ENCODE measurements around the gene BCL11B. TPM values are rescaled to one million over a fixed set of nuclear protein-coding genes. Genes with fewer than 3 reads are reported as not detected.
A peak's percentile ranks its signal among the peaks of the same experiment; 100 is the strongest.
"Not testable (repeated sequence)": the region's sequence is repeated elsewhere in the genome, so short reads cannot be mapped to it uniquely, and the experiment has no call there.

Gene BCL11B
- polyA plus RNA-seq, 12 donors, result 0.77 to 21.1 (median 1.4) TPM; not detected in 1

GRCh38 chr14:99201351-99202073, 70.5 kb downstream of the BCL11B start:
- no peak for DNase-seq

- no peak for DNase-seq
Observed at GRCh38 chr14:99200654-99201005, 71.4 kb downstream of the BCL11B start.

DNA sequence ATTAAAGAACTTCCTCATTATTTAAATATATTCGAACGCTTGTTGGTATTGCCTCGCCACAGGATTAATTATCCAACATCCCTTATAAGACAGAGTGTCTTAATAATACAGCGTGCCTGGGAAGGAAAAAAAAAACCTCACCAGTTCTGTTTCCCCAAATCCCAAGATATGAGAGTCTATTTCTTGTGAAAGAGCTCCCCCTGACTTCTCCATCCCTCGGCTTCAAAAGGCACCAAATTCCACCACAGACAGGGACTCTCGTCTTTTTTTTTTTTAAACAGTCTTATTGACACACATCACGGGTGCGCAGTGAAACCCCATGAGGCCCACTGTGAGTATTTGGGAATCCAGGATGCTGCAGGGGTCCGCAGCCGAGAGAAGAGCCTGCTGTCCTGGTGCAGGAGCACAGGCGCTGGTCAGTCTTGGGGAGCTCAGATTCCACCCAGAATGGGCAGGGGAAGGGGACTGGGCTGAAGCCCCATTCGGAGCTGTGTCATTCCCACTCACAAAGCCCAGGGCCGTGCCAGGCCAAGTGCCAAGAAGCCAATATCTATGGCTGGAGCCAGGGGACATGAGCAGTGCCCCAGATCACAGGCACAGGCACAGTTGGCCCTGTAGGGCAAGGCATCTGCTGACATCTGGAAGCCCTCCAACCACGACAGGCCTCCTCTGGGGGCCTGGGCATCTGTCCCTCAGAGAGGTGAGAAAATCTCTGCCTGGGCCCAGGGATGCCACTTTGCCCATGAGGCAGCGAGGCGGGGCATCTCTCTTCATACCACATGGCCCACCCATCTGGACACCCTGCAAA, 71.9 kb downstream of the BCL11B start:
- DNase-seq, result no peak

DNA sequence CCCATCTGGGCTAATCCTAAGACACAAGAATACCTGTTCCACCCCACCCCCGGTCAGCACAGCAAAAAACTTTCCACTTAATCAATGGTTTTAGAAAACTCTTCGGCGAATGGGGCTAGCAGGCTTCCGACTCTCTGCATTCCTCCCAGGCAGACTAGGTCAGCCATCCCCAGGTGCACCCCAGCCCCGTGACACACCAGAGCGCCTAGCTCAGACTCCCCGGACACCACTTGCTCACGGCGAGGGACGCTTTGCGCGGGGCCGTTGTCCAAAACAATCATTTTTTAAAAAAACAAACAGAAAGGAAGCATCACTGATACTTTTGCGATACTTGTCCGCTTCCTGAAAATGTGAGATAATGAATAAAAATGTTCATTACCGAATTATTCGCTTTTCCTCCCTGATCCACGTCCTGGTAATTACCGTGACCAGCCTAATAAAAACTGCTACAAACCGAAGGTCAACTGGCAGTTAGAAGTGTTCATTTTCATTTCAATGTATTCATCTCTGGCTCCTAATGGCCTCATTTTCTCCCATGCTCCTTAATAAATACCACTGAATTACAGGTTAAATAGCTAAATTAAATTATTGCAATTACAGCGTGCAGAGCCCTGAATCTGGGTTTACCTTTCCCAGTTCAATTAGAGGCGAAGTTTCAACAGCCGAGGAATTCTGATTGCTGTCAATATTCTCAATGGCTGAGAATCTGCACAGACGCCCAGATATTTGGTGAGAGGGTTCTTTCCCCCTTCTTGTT, 73.1 kb downstream of the BCL11B start:
- DNase-seq, result no peak

DNA sequence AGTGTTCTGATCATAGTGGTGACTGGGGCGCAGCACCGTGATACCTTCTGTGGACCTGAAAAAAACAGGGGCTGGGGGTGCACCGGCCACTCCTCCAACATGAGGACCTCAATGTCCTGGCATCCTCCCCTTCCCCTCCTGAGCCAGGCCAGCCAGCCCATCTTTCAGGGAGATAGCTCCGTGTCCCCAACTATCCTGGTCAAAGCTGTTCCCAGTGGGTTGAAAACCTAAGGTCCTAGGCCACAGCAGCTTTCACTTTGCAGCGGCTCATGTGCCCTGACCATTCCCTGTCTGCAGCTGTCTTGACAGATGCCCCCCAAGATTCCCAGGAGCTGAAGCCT, 75.7 kb downstream of the BCL11B start:
- DNase-seq, result no peak

- DNase-seq, result no peak
Observed at GRCh38 chr14:99195602-99196309, 76.2 kb downstream of the BCL11B start.

DNA sequence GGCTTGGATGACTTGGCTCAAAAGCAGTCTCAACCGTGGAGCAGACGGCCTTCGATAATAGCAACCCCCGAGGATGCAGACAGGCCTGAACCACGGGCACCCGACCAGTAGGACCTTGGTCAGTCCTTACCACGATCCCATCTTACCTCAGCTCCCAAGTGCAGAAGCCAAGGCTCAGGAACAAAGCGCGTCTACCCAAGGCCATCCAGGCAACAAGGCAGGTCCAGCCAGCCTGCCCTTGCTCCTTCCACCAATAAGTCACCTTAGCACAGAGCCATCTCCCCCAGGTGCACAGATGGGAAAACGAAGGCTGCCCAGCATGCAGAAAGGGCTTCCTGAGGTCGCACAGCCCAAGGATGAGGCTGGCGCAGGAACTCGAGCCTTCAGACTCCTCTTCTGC, 77.3 kb downstream of the BCL11B start:
- no peak for DNase-seq

- no peak for DNase-seq
Observed at GRCh38 chr14:99194136-99194535, 77.9 kb downstream of the BCL11B start.

DNA sequence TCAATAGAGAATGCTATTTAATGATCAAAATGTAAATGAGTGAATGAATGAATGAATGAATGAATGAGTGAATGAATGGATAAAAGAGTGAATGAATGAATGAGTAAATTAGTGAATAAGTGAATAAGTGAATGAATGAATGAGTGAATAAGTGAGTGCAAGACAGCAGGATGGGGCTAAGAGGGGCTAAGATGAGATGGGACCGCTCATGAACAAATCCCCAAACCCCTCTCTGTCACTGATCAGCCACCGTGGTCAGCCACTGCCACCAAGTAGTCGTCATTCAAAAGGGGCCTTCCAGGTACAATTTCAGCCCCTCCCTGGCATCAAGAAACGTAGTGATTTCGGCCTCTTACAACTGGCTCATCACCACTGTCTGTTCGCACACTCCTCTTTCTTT, 79.2 kb downstream of the BCL11B start:
- no peak for DNase-seq

GRCh38 chr14:99192028-99192621, 79.9 kb downstream of the BCL11B start:
- peak; percentile 93 for DNase-seq

DNA sequence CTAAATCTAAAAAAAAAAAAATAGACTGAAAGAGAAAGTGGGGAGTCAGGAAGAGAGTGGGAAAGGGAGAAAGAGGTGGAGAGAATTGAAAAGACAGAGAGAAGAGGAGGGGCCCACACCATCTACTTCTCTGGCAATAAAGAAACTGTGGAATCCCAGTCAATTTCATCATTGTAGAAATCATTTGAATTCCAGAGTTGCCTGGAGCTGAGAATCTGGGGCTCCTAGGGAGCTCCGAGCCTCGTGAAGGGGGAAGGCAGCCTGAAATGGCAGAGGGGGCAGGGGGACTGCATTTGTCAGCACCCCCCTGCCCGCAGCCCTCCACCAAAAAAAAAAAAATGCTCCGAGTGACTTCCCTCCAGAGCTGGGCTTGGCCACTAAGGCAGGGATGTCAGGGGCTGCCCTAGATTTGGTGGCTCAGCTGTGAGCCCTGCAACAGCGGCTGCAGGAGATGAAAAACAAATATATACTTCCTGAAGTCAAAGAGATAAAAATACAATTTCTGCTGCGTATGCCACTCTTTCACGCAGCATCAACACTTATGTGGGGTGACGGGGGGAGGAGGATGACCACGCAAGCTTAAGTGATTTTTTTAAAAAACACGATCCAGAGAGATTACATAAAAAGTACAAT, 80.5 kb downstream of the BCL11B start:
- no peak for DNase-seq

DNA sequence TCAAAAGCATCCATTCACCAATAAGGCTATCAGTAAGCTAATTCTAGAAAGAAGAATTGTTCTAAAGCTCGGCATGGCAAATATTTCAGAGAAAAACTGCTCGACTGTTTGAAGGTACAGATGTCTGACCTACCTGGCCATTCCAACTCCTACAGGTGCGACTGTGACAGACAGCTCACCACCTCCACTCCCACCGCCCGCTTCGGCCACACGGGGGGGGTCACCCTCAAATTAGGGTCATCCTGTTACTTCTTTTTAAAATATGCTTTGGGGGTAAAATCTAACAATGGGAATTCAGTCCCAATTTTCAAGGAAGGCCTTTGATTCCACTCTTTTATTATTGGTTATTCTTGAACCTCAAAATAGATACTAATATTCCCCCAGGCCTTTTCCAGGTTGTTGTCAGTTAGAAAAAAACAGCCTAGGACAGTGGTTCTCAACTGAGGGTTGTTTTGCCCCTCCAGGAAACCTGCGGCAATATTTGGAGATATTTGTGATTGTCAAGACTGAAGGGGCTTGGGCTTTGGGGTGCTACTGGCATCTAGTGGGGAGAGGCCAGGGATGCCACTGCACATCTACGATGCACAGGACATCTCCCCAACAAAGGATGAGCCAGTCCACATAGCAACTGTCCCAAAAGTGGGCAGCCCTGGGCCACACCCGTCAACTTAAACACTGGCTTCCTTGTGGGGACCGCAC, 81.2 kb downstream of the BCL11B start:
- no peak for DNase-seq

GRCh38 chr14:99189201-99189801, 82.7 kb downstream of the BCL11B start:
- DNase-seq, result no peak

GRCh38 chr14:99188731-99189191, 83.2 kb downstream of the BCL11B start:
- no peak for DNase-seq

- no peak for DNase-seq
Observed at GRCh38 chr14:99187858-99188257, 84.1 kb downstream of the BCL11B start.

- no peak for DNase-seq
Observed at GRCh38 chr14:99186956-99187690, 84.9 kb downstream of the BCL11B start.

DNA sequence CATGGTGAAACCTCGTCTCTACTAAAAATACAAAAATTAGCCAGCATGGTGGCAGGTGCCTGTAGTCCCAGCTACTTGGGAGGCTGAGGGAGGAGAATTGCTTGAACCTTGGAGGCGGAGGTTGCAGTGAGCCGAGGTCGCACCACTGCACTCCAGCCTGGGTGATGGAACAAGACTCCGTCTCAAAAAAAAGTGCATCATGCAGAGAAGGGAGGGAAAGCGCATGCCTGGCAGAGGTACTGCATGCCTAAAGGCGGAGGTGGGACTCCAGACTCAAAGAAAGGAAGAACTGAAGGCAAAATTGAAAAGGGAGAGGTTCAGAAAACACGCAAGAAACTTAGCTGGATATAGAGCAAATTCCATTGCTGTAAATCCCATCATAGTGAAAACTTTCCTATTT, 85.7 kb downstream of the BCL11B start:
- DNase-seq, result not testable (repeated sequence)

- DNase-seq, result no peak
Observed at GRCh38 chr14:99185436-99186068, 86.4 kb downstream of the BCL11B start.

GRCh38 chr14:99183716-99184115, 88.3 kb downstream of the BCL11B start:
- DNase-seq, result no peak
